ENCODE measurements around the gene LRRC46. TPM values are rescaled to one million over a fixed set of nuclear protein-coding genes. Genes with fewer than 3 reads are reported as not detected.

LRRC46 gene
- total RNA-seq, 2 experiments from 2014 or later: 0.31 to 0.52 TPM

- CTCF ChIA-PET: no interaction called here
- Mint-ChIP-seq H3K27ac (peak overlapping the region; percentile 2), H3K9me3 (no peaks in the 10 kb centered on the region)
Measured at GRCh38 chr17:47811709-47812108, 19.8 kb upstream of the LRRC46 start.

GRCh38 chr17:47812146-47812920 lies 19.1 kb upstream of the LRRC46 start:
- Mint-ChIP-seq H3K36me3 (ENCODE audit: low read depth) (peaks cover 20% of the 10 kb centered on the region), H3K27me3 (ENCODE audit: low read depth) (no peaks in the 10 kb centered on the region), H3K4me1 (ENCODE audit: low read depth) (peaks cover 11% of the 10 kb centered on the region), H3K4me3 (no peak overlapping the region), H3K27ac (no peak overlapping the region), H3K9me3 (no peaks in the 10 kb centered on the region)
- intact Hi-C loops (cut with micrococcal nuclease): no loop called here
- CTCF ChIA-PET: interaction anchor here (0.5 kb wide), 1 partner anchor 197 kb away, joined by 3 read pairs; no protein-coding TSS in a partner anchor
- DNase-seq: no peak

More at GRCh38 chr17:47811709-47812108, 19.8 kb upstream of the LRRC46 start:
- H3K4me1 Mint-ChIP-seq (ENCODE audit: low read depth): peaks cover 11% of the 10 kb centered on the region
- H3K36me3 Mint-ChIP-seq (ENCODE audit: low read depth): peaks cover 20% of the 10 kb centered on the region
- no peaks in the 10 kb centered on the region for H3K27me3 Mint-ChIP-seq (ENCODE audit: low read depth)
- intact Hi-C loops (cut with micrococcal nuclease): no loop called here
- no peak for DNase-seq
- no peak overlapping the region for H3K4me3 Mint-ChIP-seq

- no peak for DNase-seq
- Mint-ChIP-seq H3K4me3 (no peak overlapping the region), H3K4me1 (ENCODE audit: low read depth) (peaks cover 11% of the 10 kb centered on the region), H3K36me3 (ENCODE audit: low read depth) (peaks cover 23% of the 10 kb centered on the region), H3K27ac (no peak overlapping the region), H3K9me3 (no peaks in the 10 kb centered on the region), H3K27me3 (ENCODE audit: low read depth) (no peaks in the 10 kb centered on the region)
- intact Hi-C loops (cut with micrococcal nuclease): no loop called here
- CTCF ChIA-PET: interaction anchor here (0.5 kb wide), 1 partner anchor 197 kb away, joined by 3 read pairs; no protein-coding TSS in a partner anchor
Measured at GRCh38 chr17:47813077-47813476, 18.4 kb upstream of the LRRC46 start.

GRCh38 chr17:47813512-47814031 lies 17.9 kb upstream of the LRRC46 start:
- Mint-ChIP-seq H3K9me3 (no peaks in the 10 kb centered on the region), H3K36me3 (ENCODE audit: low read depth) (peaks cover 23% of the 10 kb centered on the region), H3K4me3 (no peak overlapping the region), H3K27me3 (ENCODE audit: low read depth) (no peaks in the 10 kb centered on the region), H3K4me1 (ENCODE audit: low read depth) (peaks cover 11% of the 10 kb centered on the region), H3K27ac (no peak overlapping the region)
- DNase-seq: no peak
- intact Hi-C loops (cut with micrococcal nuclease): no loop called here
- CTCF ChIA-PET: interaction anchor here (0.6 kb wide), 1 partner anchor 182 kb away, joined by 3 read pairs; no protein-coding TSS in a partner anchor

GRCh38 chr17:47815106-47815918 lies 16.2 kb upstream of the LRRC46 start:
- DNase-seq: no peak
- no peaks in the 10 kb centered on the region for H3K27me3 Mint-ChIP-seq (ENCODE audit: low read depth)
- H3K36me3 Mint-ChIP-seq (ENCODE audit: low read depth): peaks cover 23% of the 10 kb centered on the region
- no peak overlapping the region for H3K27ac Mint-ChIP-seq
- H3K9me3 Mint-ChIP-seq: no peaks in the 10 kb centered on the region
- no peak overlapping the region for H3K4me3 Mint-ChIP-seq
- H3K4me1 Mint-ChIP-seq (ENCODE audit: low read depth): peaks cover 7% of the 10 kb centered on the region
- intact Hi-C loops (cut with micrococcal nuclease): no loop called here
- CTCF ChIA-PET: no interaction called here

- Mint-ChIP-seq H3K27ac (no peak overlapping the region), H3K4me3 (no peak overlapping the region), H3K36me3 (ENCODE audit: low read depth) (peaks cover 22% of the 10 kb centered on the region), H3K27me3 (ENCODE audit: low read depth) (no peaks in the 10 kb centered on the region), H3K9me3 (no peaks in the 10 kb centered on the region), H3K4me1 (ENCODE audit: low read depth) (peaks cover 14% of the 10 kb centered on the region)
- no peak for DNase-seq
- CTCF ChIA-PET: no interaction called here
- intact Hi-C loops (cut with micrococcal nuclease): no loop called here
Measured at GRCh38 chr17:47816111-47816735, 15.2 kb upstream of the LRRC46 start.

GRCh38 chr17:47816947-47817346 lies 14.5 kb upstream of the LRRC46 start:
- Mint-ChIP-seq H3K27me3 (ENCODE audit: low read depth) (no peaks in the 10 kb centered on the region), H3K4me1 (ENCODE audit: low read depth) (peaks cover 16% of the 10 kb centered on the region), H3K4me3 (no peak overlapping the region), H3K36me3 (ENCODE audit: low read depth) (peaks cover 15% of the 10 kb centered on the region), H3K9me3 (no peaks in the 10 kb centered on the region), H3K27ac (no peak overlapping the region)
- CTCF ChIA-PET: no interaction called here
- intact Hi-C loops (cut with micrococcal nuclease): no loop called here
- no peak for DNase-seq

- Mint-ChIP-seq H3K4me1 (ENCODE audit: low read depth) (peaks cover 23% of the 10 kb centered on the region), H3K27me3 (ENCODE audit: low read depth) (no peaks in the 10 kb centered on the region), H3K4me3 (no peak overlapping the region), H3K27ac (no peak overlapping the region), H3K9me3 (no peaks in the 10 kb centered on the region), H3K36me3 (ENCODE audit: low read depth) (peaks cover 7% of the 10 kb centered on the region)
- CTCF ChIA-PET: interaction anchor here (0.5 to 0.6 kb wide), 2 partner anchors 15 to 120 kb away, joined by 3 to 4 read pairs; no protein-coding TSS in a partner anchor
- intact Hi-C loops (cut with micrococcal nuclease): no loop called here
- no peak for DNase-seq
Measured at GRCh38 chr17:47818002-47818695, 13.3 kb upstream of the LRRC46 start.

GRCh38 chr17:47819475-47819874 lies 12.0 kb upstream of the LRRC46 start:
- no peaks in the 10 kb centered on the region for H3K27me3 Mint-ChIP-seq (ENCODE audit: low read depth)
- intact Hi-C loops (cut with micrococcal nuclease): no loop called here
- H3K36me3 Mint-ChIP-seq (ENCODE audit: low read depth): peaks cover 10% of the 10 kb centered on the region
- H3K9me3 Mint-ChIP-seq: no peaks in the 10 kb centered on the region
- no peak overlapping the region for H3K27ac Mint-ChIP-seq
- CTCF ChIA-PET: interaction anchor here (0.7 kb wide), 1 partner anchor 249 kb away, joined by 4 read pairs; no protein-coding TSS in a partner anchor
- H3K4me1 Mint-ChIP-seq (ENCODE audit: low read depth): peaks cover 23% of the 10 kb centered on the region
- H3K4me3 Mint-ChIP-seq: no peak overlapping the region
- no peak for DNase-seq

GRCh38 chr17:47820033-47820789 lies 11.3 kb upstream of the LRRC46 start:
- CTCF ChIA-PET: interaction anchor here (1.0 kb wide), 1 partner anchor 10 kb away, joined by 3 read pairs; no protein-coding TSS in a partner anchor
- DNase-seq: no peak
- Mint-ChIP-seq H3K36me3 (ENCODE audit: low read depth) (peaks cover 6% of the 10 kb centered on the region), H3K9me3 (no peaks in the 10 kb centered on the region), H3K27ac (no peak overlapping the region), H3K4me3 (peak overlapping the region; percentile 94), H3K4me1 (ENCODE audit: low read depth) (peaks cover 23% of the 10 kb centered on the region), H3K27me3 (ENCODE audit: low read depth) (no peaks in the 10 kb centered on the region)
- intact Hi-C loops (cut with micrococcal nuclease): no loop called here

- peak overlapping the region; percentile 70 for H3K27ac Mint-ChIP-seq
- H3K4me3 Mint-ChIP-seq: peak overlapping the region; percentile 94
- intact Hi-C loops (cut with micrococcal nuclease): no loop called here
- peak; percentile 14 for DNase-seq
- H3K36me3 Mint-ChIP-seq (ENCODE audit: low read depth): peaks cover 10% of the 10 kb centered on the region
- H3K27me3 Mint-ChIP-seq (ENCODE audit: low read depth): no peaks in the 10 kb centered on the region
- CTCF ChIA-PET: interaction anchor here (0.6 to 1.0 kb wide), 3 partner anchors 10 to 69 kb away, joined by 3 read pairs; no protein-coding TSS in a partner anchor
- H3K9me3 Mint-ChIP-seq: no peaks in the 10 kb centered on the region
- peaks cover 23% of the 10 kb centered on the region for H3K4me1 Mint-ChIP-seq (ENCODE audit: low read depth)
Measured at GRCh38 chr17:47821031-47821423, 10.4 kb upstream of the LRRC46 start.

All from activated naive CD4-positive, alpha-beta T cell treated with anti-CD3 and anti-CD28 coated beads for 36 hours (primary cell).